ENCODE data around the gene IQSEC3. TPM values are rescaled to one million over a fixed set of nuclear protein-coding genes. Genes with fewer than 3 reads are reported as not detected.

The IQSEC3 gene
- total RNA-seq, 1 donor from 2014 or later: 2.5 TPM

- no peak for DNase-seq (ENCODE audit: low spot score, unreplicated experiment)
- Mint-ChIP-seq H3K27ac (no peak overlapping the region), H3K27me3 (peaks cover 35% of the 10 kb centered on the region), H3K4me1 (ENCODE audit: low read depth) (no peaks in the 10 kb centered on the region), H3K9me3 (ENCODE audit: low read depth) (peaks cover 16% of the 10 kb centered on the region), H3K36me3 (ENCODE audit: insufficient read depth) (peaks cover 3% of the 10 kb centered on the region), H3K4me3 (ENCODE audit: low read depth) (no peak overlapping the region)
- TF ChIP-seq CTCF (IDR thresholded peaks at IDR 0.05; ENCODE audit: unreplicated experiment): no peak
Measured at GRCh38 chr12:87315-87714, 20.7 kb downstream of the IQSEC3 start.

GRCh38 chr12:87856-88255 lies 21.3 kb downstream of the IQSEC3 start:
- Mint-ChIP-seq H3K4me1 (ENCODE audit: low read depth) (no peaks in the 10 kb centered on the region), H3K27me3 (peaks cover 30% of the 10 kb centered on the region), H3K9me3 (ENCODE audit: low read depth) (peaks cover 16% of the 10 kb centered on the region), H3K27ac (no peak overlapping the region), H3K4me3 (ENCODE audit: low read depth) (no peak overlapping the region), H3K36me3 (ENCODE audit: insufficient read depth) (peaks cover 3% of the 10 kb centered on the region)
- TF ChIP-seq CTCF (IDR thresholded peaks at IDR 0.05; ENCODE audit: unreplicated experiment): no peak
- no peak for DNase-seq (ENCODE audit: low spot score, unreplicated experiment)

GRCh38 chr12:89653-90052 lies 23.1 kb downstream of the IQSEC3 start:
- peaks cover 16% of the 10 kb centered on the region for H3K9me3 Mint-ChIP-seq (ENCODE audit: low read depth)
- H3K27me3 Mint-ChIP-seq: peaks cover 19% of the 10 kb centered on the region
- DNase-seq (ENCODE audit: low spot score, unreplicated experiment): no peak
- TF ChIP-seq CTCF (IDR thresholded peaks at IDR 0.05; ENCODE audit: unreplicated experiment): no peak
- H3K27ac Mint-ChIP-seq: no peak overlapping the region
- H3K4me3 Mint-ChIP-seq (ENCODE audit: low read depth): no peak overlapping the region
- peaks cover 3% of the 10 kb centered on the region for H3K36me3 Mint-ChIP-seq (ENCODE audit: insufficient read depth)
- H3K4me1 Mint-ChIP-seq (ENCODE audit: low read depth): no peaks in the 10 kb centered on the region

- Mint-ChIP-seq H3K4me3 (ENCODE audit: low read depth) (no peak overlapping the region), H3K27ac (no peak overlapping the region), H3K9me3 (ENCODE audit: low read depth) (peaks cover 16% of the 10 kb centered on the region), H3K36me3 (ENCODE audit: insufficient read depth) (peaks cover 3% of the 10 kb centered on the region), H3K4me1 (ENCODE audit: low read depth) (no peaks in the 10 kb centered on the region), H3K27me3 (peaks cover 26% of the 10 kb centered on the region)
- DNase-seq (ENCODE audit: low spot score, unreplicated experiment): no peak
- TF ChIP-seq CTCF (IDR thresholded peaks at IDR 0.05; ENCODE audit: unreplicated experiment): no peak
Measured at GRCh38 chr12:91213-91612, 24.6 kb downstream of the IQSEC3 start.

- Mint-ChIP-seq H3K9me3 (ENCODE audit: low read depth) (peaks cover 16% of the 10 kb centered on the region), H3K27ac (no peak overlapping the region), H3K4me3 (ENCODE audit: low read depth) (no peak overlapping the region), H3K4me1 (ENCODE audit: low read depth) (no peaks in the 10 kb centered on the region), H3K27me3 (peaks cover 38% of the 10 kb centered on the region), H3K36me3 (ENCODE audit: insufficient read depth) (peaks cover 3% of the 10 kb centered on the region)
- DNase-seq (ENCODE audit: low spot score, unreplicated experiment): no peak
- no peak for TF ChIP-seq CTCF (IDR thresholded peaks at IDR 0.05; ENCODE audit: unreplicated experiment)
Measured at GRCh38 chr12:93266-94005, 26.9 kb downstream of the IQSEC3 start.
